Subcutaneous adipose tissue (tissue), 4 donors: ENCODE measurements around the gene LIMD2. TPM values are rescaled to one million over a fixed set of nuclear protein-coding genes. Genes with fewer than 3 reads are reported as not detected.

Source experiments
- total RNA-seq, 4 donors: library from RNA; depleted of rRNA; stranded (reverse); fragments of >200 nt; gene quantifications; one replicate each; pipeline ENCODE4 v1.1.0, GENCODE V29; 2016
- TF ChIP-seq, protein P1 (sequence below): fragments of 450-650 bp; IDR thresholded peaks from one replicate; pipeline ENCODE4 v1.5.1; 2016; ENCODE audit warnings: low read depth, mild to moderate bottlenecking, control low read depth, antibody characterized with exemption, moderate library complexity

Gene LIMD2
- total RNA-seq, 4 donors from 2014 or later, result 1.3 to 17.8 (median 6.0) TPM

DNA sequence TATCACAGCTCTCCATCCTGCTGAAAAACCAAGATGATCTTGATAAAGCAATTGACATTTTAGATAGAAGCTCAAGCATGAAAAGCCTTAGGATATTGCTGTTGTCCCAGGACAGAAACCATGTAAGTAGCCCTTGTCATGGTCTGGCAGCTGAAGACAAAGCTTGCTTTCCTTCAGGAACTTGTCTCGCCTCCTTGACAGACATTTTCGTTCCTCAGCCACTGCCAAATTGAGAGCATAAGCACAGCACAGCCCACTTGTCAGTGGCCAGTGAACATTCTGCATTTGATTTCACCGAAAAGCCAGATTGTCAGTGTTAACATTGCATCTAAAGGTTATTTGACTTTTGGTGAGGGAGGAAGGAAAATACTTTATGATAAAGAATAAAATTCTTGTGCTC is 42.1 kb downstream of the LIMD2 start:
- TF ChIP-seq, protein P1, sequence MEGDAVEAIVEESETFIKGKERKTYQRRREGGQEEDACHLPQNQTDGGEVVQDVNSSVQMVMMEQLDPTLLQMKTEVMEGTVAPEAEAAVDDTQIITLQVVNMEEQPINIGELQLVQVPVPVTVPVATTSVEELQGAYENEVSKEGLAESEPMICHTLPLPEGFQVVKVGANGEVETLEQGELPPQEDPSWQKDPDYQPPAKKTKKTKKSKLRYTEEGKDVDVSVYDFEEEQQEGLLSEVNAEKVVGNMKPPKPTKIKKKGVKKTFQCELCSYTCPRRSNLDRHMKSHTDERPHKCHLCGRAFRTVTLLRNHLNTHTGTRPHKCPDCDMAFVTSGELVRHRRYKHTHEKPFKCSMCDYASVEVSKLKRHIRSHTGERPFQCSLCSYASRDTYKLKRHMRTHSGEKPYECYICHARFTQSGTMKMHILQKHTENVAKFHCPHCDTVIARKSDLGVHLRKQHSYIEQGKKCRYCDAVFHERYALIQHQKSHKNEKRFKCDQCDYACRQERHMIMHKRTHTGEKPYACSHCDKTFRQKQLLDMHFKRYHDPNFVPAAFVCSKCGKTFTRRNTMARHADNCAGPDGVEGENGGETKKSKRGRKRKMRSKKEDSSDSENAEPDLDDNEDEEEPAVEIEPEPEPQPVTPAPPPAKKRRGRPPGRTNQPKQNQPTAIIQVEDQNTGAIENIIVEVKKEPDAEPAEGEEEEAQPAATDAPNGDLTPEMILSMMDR, result no peak

DNA sequence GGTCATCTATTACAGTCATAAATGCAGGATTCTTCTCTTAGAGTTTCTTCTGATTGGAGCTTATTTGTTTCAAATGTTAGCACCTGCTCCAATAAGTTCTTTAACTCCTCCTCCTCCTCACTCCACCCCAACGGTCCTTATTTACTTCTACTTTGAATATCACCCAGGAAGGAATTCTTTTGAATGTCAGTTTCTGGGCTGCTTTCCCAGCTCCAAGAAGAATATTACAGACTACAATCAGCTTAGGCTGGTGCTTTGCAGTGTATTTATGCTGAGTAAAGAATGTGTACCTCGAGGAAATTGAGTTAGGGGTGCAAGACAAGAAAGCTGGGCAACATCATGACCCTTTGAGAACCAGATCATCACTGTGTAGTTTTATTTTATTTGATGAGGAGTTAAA is 46.9 kb downstream of the LIMD2 start:
- TF ChIP-seq, protein P1, result no peak

DNA sequence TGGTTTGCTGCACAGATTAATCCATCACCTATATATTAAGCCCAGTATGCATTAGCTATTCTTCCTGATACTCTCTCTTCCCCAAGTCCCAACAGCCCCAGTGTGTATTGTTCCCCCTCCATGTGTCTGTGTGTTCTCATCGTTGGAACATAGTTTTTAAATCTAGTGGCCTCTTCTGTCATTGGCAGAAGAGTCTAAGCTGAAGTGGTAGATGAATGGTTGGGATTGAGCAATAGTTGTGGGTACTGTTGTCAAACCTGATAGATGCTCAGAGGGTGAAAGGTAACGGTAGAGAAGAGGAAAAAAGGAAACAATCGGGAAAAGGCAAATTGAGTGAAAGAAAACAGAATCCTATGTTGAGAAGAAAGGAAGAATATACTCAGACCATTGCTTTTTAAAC is 47.8 kb downstream of the LIMD2 start:
- TF ChIP-seq, protein P1, result no peak

DNA sequence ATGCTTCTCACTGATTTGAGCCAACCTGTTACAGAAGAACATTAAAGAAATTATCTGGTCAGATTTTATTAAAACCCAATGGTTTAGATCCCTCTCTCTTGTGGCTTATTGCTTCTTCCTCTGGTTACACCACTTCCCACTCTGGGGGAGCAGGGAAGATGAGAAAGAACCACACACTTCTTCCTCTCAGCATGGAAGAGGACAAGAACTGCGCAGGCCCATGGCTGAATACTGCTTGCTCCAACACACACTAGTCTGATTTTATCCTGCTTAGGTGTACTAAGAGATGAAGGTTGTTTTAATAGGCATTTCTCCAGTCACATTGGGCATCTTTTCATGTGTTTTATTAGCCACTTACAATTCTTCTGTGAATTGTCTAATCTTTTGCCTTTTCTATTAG is 50.1 kb downstream of the LIMD2 start:
- TF ChIP-seq, protein P1, result no peak

DNA sequence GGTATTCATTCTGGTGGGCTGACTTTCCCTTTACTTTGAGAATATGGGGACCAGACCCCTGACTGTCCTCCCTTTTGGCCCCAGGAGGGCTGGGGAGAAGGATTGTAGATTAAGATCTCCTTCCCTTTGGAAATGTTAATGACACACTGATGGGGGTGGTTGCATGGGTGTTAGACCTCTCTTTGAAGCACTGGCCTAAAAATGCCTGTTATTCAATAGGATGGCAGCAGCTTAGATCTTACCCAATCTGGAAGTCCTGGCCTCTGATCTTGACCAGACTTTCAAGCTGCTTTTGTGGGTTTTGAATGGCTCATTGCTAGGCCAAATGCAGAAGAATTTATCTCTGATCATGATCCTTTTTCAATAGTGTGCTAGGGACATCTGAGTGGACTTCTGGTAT is 52.0 kb downstream of the LIMD2 start:
- TF ChIP-seq, protein P1, result no peak

DNA sequence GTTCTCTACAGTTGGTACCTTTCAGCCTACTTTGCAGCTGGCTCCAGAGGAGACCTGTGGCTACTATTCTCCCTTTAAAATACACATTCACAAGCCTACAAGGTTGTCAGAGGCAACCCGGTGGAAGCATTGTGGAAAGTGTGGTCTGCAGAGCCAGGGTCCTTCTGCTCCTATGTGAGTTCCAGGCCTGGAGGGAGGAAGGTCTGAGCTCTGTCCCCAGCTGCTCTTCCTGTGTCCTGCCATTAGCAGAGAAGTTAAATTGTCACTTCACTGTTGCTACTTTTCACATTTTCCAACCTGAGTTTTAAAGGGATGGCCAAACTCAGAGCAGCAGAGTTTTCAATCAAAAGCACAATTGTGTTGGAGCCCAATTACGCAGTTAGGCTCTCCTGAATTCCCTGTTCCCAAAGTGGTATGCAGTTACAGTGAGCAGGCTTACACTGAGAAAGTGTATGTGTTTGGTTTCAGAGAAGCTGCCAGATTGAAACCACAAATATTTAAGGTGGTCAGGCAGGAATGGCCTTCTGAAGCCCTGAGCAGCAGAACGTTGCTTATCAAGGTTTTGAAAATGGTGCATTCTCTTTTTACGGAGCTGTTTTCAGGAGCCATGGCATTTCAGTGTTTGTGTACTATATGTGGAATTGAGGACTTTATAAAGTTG is 52.7 kb downstream of the LIMD2 start:
- TF ChIP-seq, protein P1, result no peak

DNA sequence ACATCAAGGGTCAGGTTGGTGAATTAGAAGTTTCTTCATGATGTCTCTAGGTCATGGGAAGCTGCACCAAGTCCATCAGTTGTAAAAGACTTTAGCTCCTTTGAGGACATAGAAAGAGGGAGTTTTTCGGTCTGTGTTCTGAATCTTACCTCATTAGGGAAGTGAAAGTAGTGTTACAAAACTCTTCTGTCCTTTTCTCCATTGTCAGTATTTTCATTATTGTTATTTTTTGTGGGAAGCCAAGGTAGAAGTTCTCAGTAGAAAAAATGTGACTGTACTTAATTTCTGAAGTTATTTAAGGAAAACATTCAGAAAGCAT is 53.5 kb downstream of the LIMD2 start:
- TF ChIP-seq, protein P1, result no peak

Other genes starting within 250 kb of the LIMD2 start
- gene ACE, start 223.1 kb downstream of the LIMD2 start, total RNA-seq, result 10 to 100 TPM in 3 of 4 donors, 1 to 10 TPM in 1; 5.7 to 95.2 (median 16.8) TPM
- not detected for gene KCNH6, start 176.8 kb downstream of the LIMD2 start, total RNA-seq
- 10 to 100 TPM; 17.9 to 32.8 (median 23.9) TPM for gene DCAF7, start 149.6 kb downstream of the LIMD2 start, total RNA-seq
- 10 to 100 TPM; 10.2 to 17.7 (median 14.6) TPM for gene TACO1, start 99.2 kb downstream of the LIMD2 start, total RNA-seq
- gene MAP3K3, start 77.7 kb downstream of the LIMD2 start, total RNA-seq, result 10 to 100 TPM; 37.7 to 80.8 (median 62.0) TPM
- 10 to 100 TPM; 22.9 to 36.0 (median 31.8) TPM for gene STRADA, start 41.7 kb upstream of the LIMD2 start, total RNA-seq
- gene CCDC47, start 73.5 kb upstream of the LIMD2 start, total RNA-seq, result 10 to 100 TPM; 45.6 to 60.0 (median 51.3) TPM
- gene DDX42, start 74.0 kb upstream of the LIMD2 start, total RNA-seq, result 100 to 1,000 TPM; 121 to 179 (median 144) TPM
- 100 to 1,000 TPM in 1 of 4 donors, 10 to 100 TPM in 3; 66.0 to 127 (median 83.2) TPM for gene PSMC5, start 127.3 kb upstream of the LIMD2 start, total RNA-seq
- 10 to 100 TPM; 33.1 to 45.6 (median 38.8) TPM for gene FTSJ3, start 127.5 kb upstream of the LIMD2 start, total RNA-seq
- 100 to 1,000 TPM; 101 to 246 (median 141) TPM for gene SMARCD2, start 142.6 kb upstream of the LIMD2 start, total RNA-seq
- gene CSH2, start 173.6 kb upstream of the LIMD2 start, total RNA-seq, result not detected
- gene GH2, start 181.8 kb upstream of the LIMD2 start, total RNA-seq, result not detected
- gene CSH1, start 196.4 kb upstream of the LIMD2 start, total RNA-seq, result not detected
- gene CSHL1, start 211.1 kb upstream of the LIMD2 start, total RNA-seq, result not detected
- gene GH1, start 218.7 kb upstream of the LIMD2 start, total RNA-seq, result not detected
- gene CD79B, start 232.2 kb upstream of the LIMD2 start, total RNA-seq, result 1 to 10 TPM; 3.1 to 4.6 (median 3.8) TPM